Gastrocnemius medialis (tissue), 4 donors: ENCODE measurements around the gene HES2.

ENCODE experiments used
- CTCF ChIP-seq, 5 experiments: fragments of 450-650 bp in 3 of 5; fragments of 200-600 bp in 2 of 5; sonication (generic) in 2 of 5; IDR thresholded peaks in 4 of 5; conservative IDR thresholded peaks in 1 of 5; 1 replicate in 4 of 5; 2 replicates in 1 of 5; pipeline ENCODE4 v1.5.1; 2016 to 2019; ENCODE audit warnings: antibody characterized with exemption in 5 of 5, mild to moderate bottlenecking in 3 of 5, moderate library complexity in 3 of 5
- POLR2A ChIP-seq, 2 donors: fragments of 450-650 bp; IDR thresholded peaks; one replicate each; pipeline ENCODE4 v1.6.1; 2017; ENCODE audit warnings: antibody characterized with exemption in 2 of 2, mild to moderate bottlenecking in 2 of 2, moderate library complexity in 2 of 2

DNA sequence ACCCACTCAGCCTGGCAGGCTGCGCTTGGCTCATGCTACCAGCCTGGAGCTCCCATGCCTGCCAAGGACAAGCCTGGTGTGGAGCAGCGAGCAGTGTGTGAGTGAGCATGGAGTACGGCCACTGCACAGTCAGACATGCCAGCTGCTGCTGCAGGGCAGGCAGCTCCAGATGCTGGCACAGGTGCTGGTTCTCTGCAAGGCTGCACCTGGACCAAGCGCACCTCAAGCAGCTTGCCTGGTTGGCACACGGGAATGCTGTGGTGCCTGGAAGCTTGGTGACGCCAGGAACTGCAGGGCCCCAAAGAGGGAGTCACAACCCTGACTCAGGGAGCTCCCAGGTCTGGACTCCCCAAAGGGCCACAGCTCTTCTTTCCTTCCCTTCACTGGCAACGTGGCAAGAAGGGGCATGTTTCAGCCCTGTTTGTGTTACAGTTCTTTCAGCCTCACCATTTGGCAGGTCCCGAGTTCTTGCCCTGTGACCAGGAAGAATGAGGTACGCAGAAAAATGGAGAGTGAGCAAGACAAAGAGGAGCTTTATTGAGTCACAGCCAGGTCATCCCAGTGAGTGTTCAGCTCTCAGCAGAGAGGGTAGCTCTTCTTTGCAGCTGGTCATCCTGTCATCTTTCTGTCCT is 52.2 kb downstream of the HES2 start:
- no peak for TF ChIP-seq CTCF (IDR thresholded peaks at IDR 0.05 in 4 of 5, conservative IDR thresholded peaks at IDR 0.05 in 1 of 5)
- TF ChIP-seq POLR2A (IDR thresholded peaks at IDR 0.05), result no peak
